C4-2B (cell line): ENCODE results near the gene GPN2.

ENCODE experiments used
- H3K27ac ChIP-seq: fragments of 450-650 bp; 2 replicates; pipeline ENCODE4 v1.5.1; 2017
- CTCF ChIP-seq: fragments of 450-650 bp; conservative IDR thresholded peaks from 2 replicates; pipeline ENCODE4 v1.5.1; 2017; ENCODE audit warnings: mild to moderate bottlenecking
- ZFX ChIP-seq: fragments of 450-650 bp; IDR thresholded peaks from 2 replicates; pipeline ENCODE4 v1.6.1; 2017

GPN2 gene

GRCh38 chr1:26833432-26834405, 56.4 kb downstream of the GPN2 start:
- no peak for TF ChIP-seq ZFX
- TF ChIP-seq CTCF: no peak
- no peak overlapping the region for H3K27ac ChIP-seq

GRCh38 chr1:26832249-26832960, 57.7 kb downstream of the GPN2 start:
- H3K27ac ChIP-seq: no peak overlapping the region
- TF ChIP-seq CTCF: no peak

GRCh38 chr1:26831546-26832248, 58.4 kb downstream of the GPN2 start:
- H3K27ac ChIP-seq: no peak overlapping the region
- no peak for TF ChIP-seq ZFX
- TF ChIP-seq CTCF: no peak

GRCh38 chr1:26831059-26831458, 59.0 kb downstream of the GPN2 start:
- no peak for TF ChIP-seq ZFX
- TF ChIP-seq CTCF: no peak
- no peak overlapping the region for H3K27ac ChIP-seq

GRCh38 chr1:26829184-26829911, 60.7 kb downstream of the GPN2 start:
- no peak for TF ChIP-seq CTCF
- no peak for TF ChIP-seq ZFX
- H3K27ac ChIP-seq: no peak overlapping the region

- no peak for TF ChIP-seq CTCF
- no peak for TF ChIP-seq ZFX
- no peak overlapping the region for H3K27ac ChIP-seq
Measured at GRCh38 chr1:26828411-26828991, 61.6 kb downstream of the GPN2 start.
